WTC11 (cell line): ENCODE data around the gene ADAP1. TPM values are rescaled to one million over a fixed set of nuclear protein-coding genes. Genes with fewer than 3 reads are reported as not detected.

Experiments
- ATAC-seq: fragments of 200-7000 bp; cut with Tn5 transposase; 2 replicates; pipeline ENCODE4 v1.10.0; 2021; ENCODE audit warnings: mild to moderate bottlenecking, moderate library complexity
- CTCF ChIA-PET: fragments of 300-600 bp; sonication (Branson Sonifier 250); formaldehyde crosslinking; loops from one replicate; lab custom pipeline; 2021; ENCODE audit warnings: antibody characterized with exemption; lab: Charles Lee
- POLR2A ChIA-PET: fragments of 350-600 bp; sonication (Branson Sonifier 250); formaldehyde crosslinking; loops from one replicate; lab custom pipeline; 2021; ENCODE audit warnings: antibody characterized with exemption; lab: Charles Lee
- DNase-seq: peaks from one replicate; pipeline ENCODE4 v3.0.0; 2021; ENCODE audit warnings: low spot score
- H3K27ac Mint-ChIP-seq: 2 replicates; pipeline ENCODE4 v1.8.0; 2021; ENCODE audit warnings: mixed read lengths
- H3K27me3 Mint-ChIP-seq: 2 replicates; pipeline ENCODE4 v1.8.0; 2021; ENCODE audit warnings: low read depth, mild to moderate bottlenecking, moderate library complexity, mixed read lengths
- H3K36me3 Mint-ChIP-seq: 2 replicates; pipeline ENCODE4 v1.8.0; 2021; ENCODE audit warnings: mixed read lengths
- H3K4me1 Mint-ChIP-seq: 2 replicates; pipeline ENCODE4 v1.8.0; 2022; ENCODE audit warnings: mixed read lengths
- H3K4me3 Mint-ChIP-seq: 2 replicates; pipeline ENCODE4 v1.8.0; 2021; ENCODE audit warnings: mild to moderate bottlenecking, moderate library complexity, mixed read lengths
- H3K9me3 Mint-ChIP-seq: 2 replicates; pipeline ENCODE4 v1.8.0; 2021; ENCODE audit warnings: mixed read lengths
- CBFB ChIP-seq: sonication (generic); formaldehyde crosslinking; IDR thresholded peaks from 2 replicates; pipeline ENCODE4 v1.8.1; 2022; ENCODE audit warnings: mild to moderate bottlenecking, low read depth, missing genetic modification reagents
- CREB1 ChIP-seq: sonication (generic); formaldehyde crosslinking; IDR thresholded peaks from 2 replicates; pipeline ENCODE4 v1.8.0; 2023; ENCODE audit warnings: mild to moderate bottlenecking, missing genetic modification reagents
- E2F4 ChIP-seq: sonication (generic); formaldehyde crosslinking; IDR thresholded peaks from 2 replicates; pipeline ENCODE4 v1.8.1; 2022; ENCODE audit warnings: low read depth, mild to moderate bottlenecking, moderate library complexity, missing genetic modification reagents, borderline replicate concordance
- E2F5 ChIP-seq: sonication (generic); formaldehyde crosslinking; IDR thresholded peaks from 2 replicates; pipeline ENCODE4 v1.8.1; 2022; ENCODE audit warnings: mild to moderate bottlenecking, moderate library complexity, missing genetic modification reagents
- ERG ChIP-seq: fragments of 250-450 bp; sonication (Bioruptor Pico); IDR thresholded peaks from 2 replicates; pipeline ENCODE4 v1.8.0; 2021; ENCODE audit warnings: mild to moderate bottlenecking
- HMGXB4 ChIP-seq: sonication (generic); formaldehyde crosslinking; IDR thresholded peaks from 2 replicates; pipeline ENCODE4 v1.8.1; 2023; ENCODE audit warnings: mild to moderate bottlenecking, moderate library complexity, missing genetic modification reagents
- KAT7 ChIP-seq: sonication (generic); formaldehyde crosslinking; IDR thresholded peaks from 2 replicates; pipeline ENCODE4 v1.8.1; 2023; ENCODE audit warnings: missing genetic modification reagents, mild to moderate bottlenecking, borderline replicate concordance
- NR3C1 ChIP-seq: sonication (generic); formaldehyde crosslinking; conservative IDR thresholded peaks from 2 replicates; pipeline ENCODE4 v1.8.1; 2023; ENCODE audit warnings: low read depth, mild to moderate bottlenecking, missing genetic modification reagents
- OVOL2 ChIP-seq: fragments of 250-450 bp; sonication (Bioruptor Pico); IDR thresholded peaks from 2 replicates; pipeline ENCODE4 v1.9.0; 2021; ENCODE audit warnings: mild to moderate bottlenecking, borderline replicate concordance
- PRDM15 ChIP-seq: sonication (generic); formaldehyde crosslinking; IDR thresholded peaks from 2 replicates; pipeline ENCODE4 v1.8.0; 2022; ENCODE audit warnings: missing genetic modification reagents
- PRRX2 ChIP-seq: fragments of 250-450 bp; sonication (Bioruptor Pico); IDR thresholded peaks from 2 replicates; pipeline ENCODE4 v1.8.0; 2021; ENCODE audit warnings: mild to moderate bottlenecking
- TCF7 ChIP-seq: sonication (generic); formaldehyde crosslinking; IDR thresholded peaks from 2 replicates; pipeline ENCODE4 v1.8.0; 2022; ENCODE audit warnings: mild to moderate bottlenecking, low read depth, missing genetic modification reagents, moderate library complexity
- TEAD4 ChIP-seq: sonication (generic); formaldehyde crosslinking; IDR thresholded peaks from 2 replicates; pipeline ENCODE4 v1.8.0; 2022; ENCODE audit warnings: mild to moderate bottlenecking, missing genetic modification reagents
- ZNF121 ChIP-seq: sonication (generic); formaldehyde crosslinking; IDR thresholded peaks from 2 replicates; pipeline ENCODE4 v1.8.0; 2023; ENCODE audit warnings: missing genetic modification reagents
- ZNF219 ChIP-seq: sonication (generic); formaldehyde crosslinking; IDR thresholded peaks from 2 replicates; pipeline ENCODE4 v1.8.0; 2023; ENCODE audit warnings: missing genetic modification reagents, mild to moderate bottlenecking, borderline replicate concordance
- ZNF317 ChIP-seq: sonication (generic); formaldehyde crosslinking; IDR thresholded peaks from 2 replicates; pipeline ENCODE4 v1.8.1; 2023; ENCODE audit warnings: low read depth, mild to moderate bottlenecking, moderate library complexity, missing genetic modification reagents, borderline replicate concordance
- ZNF416 ChIP-seq: fragments of 250-450 bp; sonication (Bioruptor Pico); IDR thresholded peaks from 2 replicates; pipeline ENCODE4 v1.9.0; 2021; ENCODE audit warnings: mild to moderate bottlenecking, inconsistent platforms
- ZNF423 ChIP-seq: fragments of 250-450 bp; sonication (Bioruptor Pico); IDR thresholded peaks from 2 replicates; pipeline ENCODE4 v2.1.2; 2022; ENCODE audit warnings: mild to moderate bottlenecking, moderate library complexity
- ZNF512 ChIP-seq: sonication (generic); formaldehyde crosslinking; IDR thresholded peaks from 2 replicates; pipeline ENCODE4 v1.8.1; 2022; ENCODE audit warnings: missing genetic modification reagents, borderline replicate concordance
- ZSCAN18 ChIP-seq: fragments of 250-450 bp; sonication (Bioruptor Pico); IDR thresholded peaks from 2 replicates; pipeline ENCODE4 v2.1.2; 2022; ENCODE audit warnings: mild to moderate bottlenecking, moderate library complexity
- total RNA-seq: library from RNA; stranded (reverse); gene quantifications from 3 replicates; pipeline ENCODE4 v1.2.3, GENCODE V29; 2021

ADAP1 gene
- total RNA-seq, 1 experiment from 2014 or later: 4.3 TPM

GRCh38 chr7:956031-956430 is 1.6 kb upstream of the ADAP1 start:
- ATAC-seq: no peak

GRCh38 chr7:953547-954327 is 743 bp downstream of the ADAP1 start:
- H3K4me1 Mint-ChIP-seq: peaks cover 7% of the 10 kb centered on the region
- no peaks in the 10 kb centered on the region for H3K9me3 Mint-ChIP-seq
- no peaks in the 10 kb centered on the region for H3K36me3 Mint-ChIP-seq
- H3K27me3 Mint-ChIP-seq: peaks cover 22% of the 10 kb centered on the region
- DNase-seq (peak; percentile 63), ATAC-seq (peak; percentile 66)
- peak overlapping the region; percentile 41 for H3K4me3 Mint-ChIP-seq
- no peak overlapping the region for H3K27ac Mint-ChIP-seq
- ChIA-PET POLR2A (interaction anchor here (1.1 kb wide), 1 partner anchor 9 kb away, joined by 3 read pairs; no protein-coding TSS in a partner anchor), CTCF (interaction anchor here (1.2 to 1.4 kb wide), 2 partner anchors 40 to 112 kb away, joined by 3 to 5 read pairs; no protein-coding TSS in a partner anchor)
- TF ChIP-seq OVOL2 (CRISPR knock-in tag) (no peak), PRDM15 (peak; percentile 52; the same call in 1 of the 2 replicates), HMGXB4 (peak; percentile 43; the same call in 1 of the 2 replicates), ZNF423 (CRISPR knock-in tag) (peak; percentile 49; the same call in 1 of the 2 replicates), E2F5 (CRISPR knock-in tag) (0 out of 2 replicates have a peak, but pooled peaks have one; percentile 28), ZNF317 (CRISPR knock-in tag) (0 out of 2 replicates have a peak, but pooled peaks have one; percentile 31)

More at GRCh38 chr7:956031-956430, 1.6 kb upstream of the ADAP1 start:
- peak overlapping the region; percentile 43 for H3K4me3 Mint-ChIP-seq
- no peak overlapping the region for H3K27ac Mint-ChIP-seq
- ChIA-PET CTCF (interaction anchor here (0.6 to 1.5 kb wide), 4 partner anchors 10 to 173 kb away, joined by 3 to 5 read pairs (median 4); no protein-coding TSS in a partner anchor), POLR2A (interaction anchor here (1.0 kb wide), 1 partner anchor 110 kb away, joined by 3 read pairs; no protein-coding TSS in a partner anchor)
- no peaks in the 10 kb centered on the region for H3K36me3 Mint-ChIP-seq
- TF ChIP-seq ZNF219 (no peak), PRRX2 (CRISPR knock-in tag) (no peak), TEAD4 (CRISPR knock-in tag) (no peak), ZSCAN18 (CRISPR knock-in tag) (no peak), NR3C1 (CRISPR knock-in tag) (no peak), KAT7 (CRISPR knock-in tag) (no peak), TCF7 (CRISPR knock-in tag) (no peak), ZNF416 (CRISPR knock-in tag) (no peak), ZNF512 (no peak), CBFB (CRISPR knock-in tag) (no peak), ERG (CRISPR knock-in tag) (no peak), ZNF121 (no peak), E2F4 (CRISPR knock-in tag) (no peak), CREB1 (no peak)
- peak; percentile 7 for DNase-seq
- H3K27me3 Mint-ChIP-seq: peaks cover 17% of the 10 kb centered on the region
- no peaks in the 10 kb centered on the region for H3K9me3 Mint-ChIP-seq
- no peaks in the 10 kb centered on the region for H3K4me1 Mint-ChIP-seq
